ENCODE measurements around the gene GAPVD1. TPM values are rescaled to one million over a fixed set of nuclear protein-coding genes. Genes with fewer than 3 reads are reported as not detected.

The GAPVD1 gene, protein sequence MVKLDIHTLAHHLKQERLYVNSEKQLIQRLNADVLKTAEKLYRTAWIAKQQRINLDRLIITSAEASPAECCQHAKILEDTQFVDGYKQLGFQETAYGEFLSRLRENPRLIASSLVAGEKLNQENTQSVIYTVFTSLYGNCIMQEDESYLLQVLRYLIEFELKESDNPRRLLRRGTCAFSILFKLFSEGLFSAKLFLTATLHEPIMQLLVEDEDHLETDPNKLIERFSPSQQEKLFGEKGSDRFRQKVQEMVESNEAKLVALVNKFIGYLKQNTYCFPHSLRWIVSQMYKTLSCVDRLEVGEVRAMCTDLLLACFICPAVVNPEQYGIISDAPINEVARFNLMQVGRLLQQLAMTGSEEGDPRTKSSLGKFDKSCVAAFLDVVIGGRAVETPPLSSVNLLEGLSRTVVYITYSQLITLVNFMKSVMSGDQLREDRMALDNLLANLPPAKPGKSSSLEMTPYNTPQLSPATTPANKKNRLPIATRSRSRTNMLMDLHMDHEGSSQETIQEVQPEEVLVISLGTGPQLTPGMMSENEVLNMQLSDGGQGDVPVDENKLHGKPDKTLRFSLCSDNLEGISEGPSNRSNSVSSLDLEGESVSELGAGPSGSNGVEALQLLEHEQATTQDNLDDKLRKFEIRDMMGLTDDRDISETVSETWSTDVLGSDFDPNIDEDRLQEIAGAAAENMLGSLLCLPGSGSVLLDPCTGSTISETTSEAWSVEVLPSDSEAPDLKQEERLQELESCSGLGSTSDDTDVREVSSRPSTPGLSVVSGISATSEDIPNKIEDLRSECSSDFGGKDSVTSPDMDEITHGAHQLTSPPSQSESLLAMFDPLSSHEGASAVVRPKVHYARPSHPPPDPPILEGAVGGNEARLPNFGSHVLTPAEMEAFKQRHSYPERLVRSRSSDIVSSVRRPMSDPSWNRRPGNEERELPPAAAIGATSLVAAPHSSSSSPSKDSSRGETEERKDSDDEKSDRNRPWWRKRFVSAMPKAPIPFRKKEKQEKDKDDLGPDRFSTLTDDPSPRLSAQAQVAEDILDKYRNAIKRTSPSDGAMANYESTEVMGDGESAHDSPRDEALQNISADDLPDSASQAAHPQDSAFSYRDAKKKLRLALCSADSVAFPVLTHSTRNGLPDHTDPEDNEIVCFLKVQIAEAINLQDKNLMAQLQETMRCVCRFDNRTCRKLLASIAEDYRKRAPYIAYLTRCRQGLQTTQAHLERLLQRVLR (N-terminal part only)
- total RNA-seq (10 to 100 TPM; 74.1 to 82.2 TPM), total RNA-seq (97.9 to 203 (median 142) reads per million in 172 experiments)
- polyA plus RNA-seq (2013, experiment 1 of 2), result 28.8 TPM
- polyA plus RNA-seq (2013, experiment 2 of 2), result 35.1 TPM

DNA sequence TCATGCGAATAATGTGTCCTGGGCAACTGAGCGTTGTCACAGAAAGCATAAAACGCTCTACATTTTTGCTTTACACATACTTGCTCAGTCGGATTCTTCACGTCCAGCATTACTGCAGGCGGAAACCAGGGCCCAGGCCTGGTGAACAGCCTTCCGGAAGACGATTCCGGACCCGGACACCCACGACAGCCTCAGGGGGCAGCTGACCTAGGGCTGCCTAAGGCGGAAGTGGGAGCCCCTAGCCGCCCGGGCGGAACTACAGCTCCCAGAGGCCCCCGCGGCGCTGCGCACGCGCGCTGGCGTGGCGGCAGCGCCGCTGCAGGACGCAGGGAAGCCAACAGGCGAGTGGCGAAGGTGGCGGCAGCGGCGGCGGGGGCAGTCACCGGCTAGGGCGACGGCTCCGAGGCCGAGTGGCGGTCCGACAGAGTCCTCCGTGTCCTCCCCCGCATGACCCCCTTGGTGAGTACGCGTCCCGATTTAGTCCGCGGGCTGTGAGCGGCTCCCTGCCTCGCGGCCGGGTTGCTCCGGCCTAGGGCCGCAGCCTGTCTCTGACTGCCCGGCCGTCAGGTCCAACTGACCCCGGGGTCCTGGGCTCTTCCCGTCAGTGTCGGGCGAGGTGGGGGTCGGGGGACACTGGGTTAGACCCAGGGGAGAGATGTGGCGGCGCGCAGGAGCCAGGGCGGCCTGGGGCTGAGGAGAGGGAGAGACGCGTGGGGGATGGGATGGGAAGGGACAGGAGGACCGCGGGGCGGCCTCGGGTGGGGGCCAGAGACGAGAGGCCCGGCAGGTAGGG, at the start of gene GAPVD1:
TSS of gene GAPVD1 (plus strand) at position 326 of the 793 bp plus-strand sequence. CDS start 37,096 bp downstream, outside the sequence.
- POLR2A ChIA-PET, result interaction anchor here (0.7 to 6.6 kb wide), 7 partner anchors 20 to 399 kb away, joined by 3 to 80 read pairs (median 3); partner anchors contain the start of genes ARPC5L, GOLGA1, HSPA5 and RABEPK
- Mint-ChIP-seq H3K4me1 (ENCODE audit: low read depth) (peaks cover 51% of the 10 kb centered on the region), H3K36me3 (ENCODE audit: low read depth) (peaks cover 46% of the 10 kb centered on the region), H3K4me3 (peak within 1 kb of the TSS; percentile 92), H3K9me3 (no peaks in the 10 kb centered on the region), H3K27ac (peak within 1 kb of the TSS; percentile 83), H3K27me3 (no peaks in the 10 kb centered on the region)
- Histone ChIP-seq H3K4me1 (ENCODE audit: insufficient read depth, low read length) (peaks cover 30% of the 10 kb centered on the region), H3K27me3 (ENCODE audit: control insufficient read depth in 1 of 2, insufficient read depth in 2 of 2, low read length in 2 of 2) (no peaks in the 10 kb centered on the region), H3K9me3 (ENCODE audit: control insufficient read depth in 1 of 2, insufficient read depth in 1 of 2, low read length in 2 of 2) (peaks cover 0 to 3% of the 10 kb centered on the region in 2 experiments), H3K27ac (ENCODE audit: low read depth in 1 of 2, low read length in 2 of 2) (peak within 1 kb of the TSS; percentile 77 to 83), H3K4me3 (ENCODE audit: low read length) (peak within 1 kb of the TSS; percentile 100), H3K36me3 (ENCODE audit: insufficient read depth, low read length) (peaks cover 5% of the 10 kb centered on the region)
- CTCF ChIA-PET, result interaction anchor here (0.7 to 2.2 kb wide), 7 partner anchors 16 to 113 kb away, joined by 3 to 23 read pairs (median 4); partner anchors contain the start of genes HSPA5 and RABEPK
- intact Hi-C loops (cut with DNase I, micrococcal nuclease), result loop anchor here (1.0 to 10.0 kb wide), 7 partner anchors 20 to 1546 kb away; partner anchors contain the start of genes HSPA5 (in 2 of the 2), PPP6C (in 1 of the 2), PSMB7 (in 1 of the 2) and ZBTB43 (in 1 of the 2)
- TF ChIP-seq, protein P1, sequence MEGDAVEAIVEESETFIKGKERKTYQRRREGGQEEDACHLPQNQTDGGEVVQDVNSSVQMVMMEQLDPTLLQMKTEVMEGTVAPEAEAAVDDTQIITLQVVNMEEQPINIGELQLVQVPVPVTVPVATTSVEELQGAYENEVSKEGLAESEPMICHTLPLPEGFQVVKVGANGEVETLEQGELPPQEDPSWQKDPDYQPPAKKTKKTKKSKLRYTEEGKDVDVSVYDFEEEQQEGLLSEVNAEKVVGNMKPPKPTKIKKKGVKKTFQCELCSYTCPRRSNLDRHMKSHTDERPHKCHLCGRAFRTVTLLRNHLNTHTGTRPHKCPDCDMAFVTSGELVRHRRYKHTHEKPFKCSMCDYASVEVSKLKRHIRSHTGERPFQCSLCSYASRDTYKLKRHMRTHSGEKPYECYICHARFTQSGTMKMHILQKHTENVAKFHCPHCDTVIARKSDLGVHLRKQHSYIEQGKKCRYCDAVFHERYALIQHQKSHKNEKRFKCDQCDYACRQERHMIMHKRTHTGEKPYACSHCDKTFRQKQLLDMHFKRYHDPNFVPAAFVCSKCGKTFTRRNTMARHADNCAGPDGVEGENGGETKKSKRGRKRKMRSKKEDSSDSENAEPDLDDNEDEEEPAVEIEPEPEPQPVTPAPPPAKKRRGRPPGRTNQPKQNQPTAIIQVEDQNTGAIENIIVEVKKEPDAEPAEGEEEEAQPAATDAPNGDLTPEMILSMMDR (IDR thresholded peaks at IDR 0.05), result no peak
- peak; percentile 75 to 94 (median 84) for DNase-seq
- peak; percentile 89 for ATAC-seq (ENCODE audit: poor library complexity)

DNA sequence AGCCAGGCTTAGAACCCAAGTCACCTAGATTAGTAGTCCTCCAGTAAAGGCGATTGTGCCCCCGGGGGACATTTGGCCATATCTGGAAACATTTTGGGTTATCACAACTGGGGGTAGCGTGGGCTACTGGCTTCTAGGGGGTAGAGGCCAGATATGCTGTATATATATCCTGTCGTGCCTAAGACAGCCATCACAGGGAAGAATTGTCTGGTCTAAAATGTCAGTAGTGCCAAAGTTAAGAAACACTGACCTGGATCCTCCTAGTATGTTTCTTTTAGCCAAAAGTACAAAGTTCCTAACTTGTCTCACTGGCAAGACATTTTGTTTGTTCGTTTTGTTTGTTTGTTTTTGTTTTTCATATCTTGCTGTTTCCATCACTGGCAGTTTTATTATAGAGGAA, 47.4 kb upstream of the GAPVD1 start:
- Mint-ChIP-seq H3K4me1 (ENCODE audit: low read depth) (no peaks in the 10 kb centered on the region), H3K4me3 (no peak overlapping the region), H3K27me3 (no peaks in the 10 kb centered on the region), H3K36me3 (ENCODE audit: low read depth) (peaks cover 67% of the 10 kb centered on the region), H3K9me3 (no peaks in the 10 kb centered on the region), H3K27ac (no peak overlapping the region)
- ChIA-PET POLR2A (no interaction called here), CTCF (no interaction called here)
- TF ChIP-seq, protein P1 (IDR thresholded peaks at IDR 0.05), result no peak
- H3K4me1 ChIP-seq (ENCODE audit: insufficient read depth, low read length), result no peaks in the 10 kb centered on the region
- no peak overlapping the region for H3K4me3 ChIP-seq (ENCODE audit: low read length)
- peaks cover 41% of the 10 kb centered on the region for H3K36me3 ChIP-seq (ENCODE audit: insufficient read depth, low read length)
- H3K27ac ChIP-seq (ENCODE audit: low read depth in 1 of 2, low read length in 2 of 2), result no peak overlapping the region
- no peaks in the 10 kb centered on the region for H3K27me3 ChIP-seq (ENCODE audit: control insufficient read depth in 1 of 2, insufficient read depth in 2 of 2, low read length in 2 of 2)
- DNase-seq (no peak), ATAC-seq (ENCODE audit: poor library complexity) (no peak)
- intact Hi-C loops (cut with DNase I, micrococcal nuclease), result no loop called here
- no peaks in the 10 kb centered on the region for H3K9me3 ChIP-seq (ENCODE audit: control insufficient read depth in 1 of 2, insufficient read depth in 1 of 2, low read length in 2 of 2)

Data from CD4-positive, alpha-beta T cell (primary cell).